NCI-H510A (cell line): ENCODE measurements around the gene OR2AG1.
"Not testable (repeated sequence)": the region's sequence is repeated elsewhere in the genome, so short reads cannot be mapped to it uniquely, and the experiment has no call there.

Experiments used
- DNase-seq: peaks from one replicate; lab custom pipeline; 2025; lab: John Stamatoyannopoulos, UW

The OR2AG1 gene

GRCh38 chr11:6794639-6795038 lies 11.8 kb downstream of the OR2AG1 start:
- DNase-seq = no peak

GRCh38 chr11:6799402-6799801 lies 16.6 kb downstream of the OR2AG1 start, which contains the start of gene OR6A2:
Gene OR6A2, minus strand, starts transcription at chr11:6799689. Its CDS starts 3,981 bp downstream, at chr11:6795708.
- no peak for DNase-seq

GRCh38 chr11:6801075-6801474 lies 18.3 kb downstream of the OR2AG1 start:
- not testable (repeated sequence) for DNase-seq

- DNase-seq = no peak
Measured at GRCh38 chr11:6812390-6813005, 29.7 kb downstream of the OR2AG1 start.

- no peak for DNase-seq
Measured at GRCh38 chr11:6813656-6814055, 30.8 kb downstream of the OR2AG1 start.

GRCh38 chr11:6817694-6818093 lies 34.9 kb downstream of the OR2AG1 start:
- no peak for DNase-seq

GRCh38 chr11:6818967-6819366 lies 36.1 kb downstream of the OR2AG1 start:
- DNase-seq = no peak

- DNase-seq = no peak
Measured at GRCh38 chr11:6824136-6824823, 41.5 kb downstream of the OR2AG1 start.

GRCh38 chr11:6825231-6825744 lies 42.5 kb downstream of the OR2AG1 start:
- no peak for DNase-seq

- no peak for DNase-seq
Measured at GRCh38 chr11:6828103-6828502, 45.3 kb downstream of the OR2AG1 start.

- DNase-seq = no peak
Measured at GRCh38 chr11:6833356-6833755, 50.5 kb downstream of the OR2AG1 start.

GRCh38 chr11:6834021-6834420 lies 51.2 kb downstream of the OR2AG1 start:
- DNase-seq = no peak
